ENCODE results near the gene ALKBH3.

DNA sequence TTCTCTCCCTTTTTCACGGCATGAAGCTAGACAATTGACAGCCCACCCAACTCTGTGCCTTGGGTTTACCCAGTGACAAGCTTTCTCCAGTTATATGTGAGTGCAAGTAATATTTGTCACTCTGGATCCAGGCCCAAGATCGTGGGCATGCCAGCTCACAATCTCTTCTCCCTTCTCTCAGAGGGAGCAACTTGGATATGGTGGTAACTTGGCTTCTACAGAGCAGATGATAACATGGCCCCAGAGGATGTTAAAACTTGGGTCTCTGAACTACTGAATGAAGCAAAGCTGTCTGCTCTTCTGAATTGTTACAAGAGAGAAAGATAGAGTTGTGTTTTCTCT, 82.6 kb downstream of the ALKBH3 start:
- no peak for TF ChIP-seq ISL1 (CRISPR knock-in tag; IDR thresholded peaks at IDR 0.05)
- no peak for TF ChIP-seq ZFP3 (CRISPR knock-in tag; IDR thresholded peaks at IDR 0.05)
- TF ChIP-seq CSDC2 (CRISPR knock-in tag; IDR thresholded peaks at IDR 0.05) = no peak
- no peak for TF ChIP-seq RARB (CRISPR knock-in tag; IDR thresholded peaks at IDR 0.05)
- TF ChIP-seq, protein P1, sequence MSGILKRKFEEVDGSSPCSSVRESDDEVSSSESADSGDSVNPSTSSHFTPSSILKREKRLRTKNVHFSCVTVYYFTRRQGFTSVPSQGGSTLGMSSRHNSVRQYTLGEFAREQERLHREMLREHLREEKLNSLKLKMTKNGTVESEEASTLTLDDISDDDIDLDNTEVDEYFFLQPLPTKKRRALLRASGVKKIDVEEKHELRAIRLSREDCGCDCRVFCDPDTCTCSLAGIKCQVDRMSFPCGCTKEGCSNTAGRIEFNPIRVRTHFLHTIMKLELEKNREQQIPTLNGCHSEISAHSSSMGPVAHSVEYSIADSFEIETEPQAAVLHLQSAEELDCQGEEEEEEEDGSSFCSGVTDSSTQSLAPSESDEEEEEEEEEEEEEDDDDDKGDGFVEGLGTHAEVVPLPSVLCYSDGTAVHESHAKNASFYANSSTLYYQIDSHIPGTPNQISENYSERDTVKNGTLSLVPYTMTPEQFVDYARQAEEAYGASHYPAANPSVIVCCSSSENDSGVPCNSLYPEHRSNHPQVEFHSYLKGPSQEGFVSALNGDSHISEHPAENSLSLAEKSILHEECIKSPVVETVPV (CRISPR knock-in tag; IDR thresholded peaks at IDR 0.05) = no peak
- TF ChIP-seq, protein P2, sequence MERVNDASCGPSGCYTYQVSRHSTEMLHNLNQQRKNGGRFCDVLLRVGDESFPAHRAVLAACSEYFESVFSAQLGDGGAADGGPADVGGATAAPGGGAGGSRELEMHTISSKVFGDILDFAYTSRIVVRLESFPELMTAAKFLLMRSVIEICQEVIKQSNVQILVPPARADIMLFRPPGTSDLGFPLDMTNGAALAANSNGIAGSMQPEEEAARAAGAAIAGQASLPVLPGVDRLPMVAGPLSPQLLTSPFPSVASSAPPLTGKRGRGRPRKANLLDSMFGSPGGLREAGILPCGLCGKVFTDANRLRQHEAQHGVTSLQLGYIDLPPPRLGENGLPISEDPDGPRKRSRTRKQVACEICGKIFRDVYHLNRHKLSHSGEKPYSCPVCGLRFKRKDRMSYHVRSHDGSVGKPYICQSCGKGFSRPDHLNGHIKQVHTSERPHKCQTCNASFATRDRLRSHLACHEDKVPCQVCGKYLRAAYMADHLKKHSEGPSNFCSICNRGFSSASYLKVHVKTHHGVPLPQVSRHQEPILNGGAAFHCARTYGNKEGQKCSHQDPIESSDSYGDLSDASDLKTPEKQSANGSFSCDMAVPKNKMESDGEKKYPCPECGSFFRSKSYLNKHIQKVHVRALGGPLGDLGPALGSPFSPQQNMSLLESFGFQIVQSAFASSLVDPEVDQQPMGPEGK (CRISPR knock-in tag; IDR thresholded peaks at IDR 0.05; ENCODE audit: borderline replicate concordance) = no peak
- no peak for TF ChIP-seq TCF4 (CRISPR knock-in tag; IDR thresholded peaks at IDR 0.05; ENCODE audit: borderline replicate concordance)
- TF ChIP-seq OSR1 (CRISPR knock-in tag; IDR thresholded peaks at IDR 0.05) = no peak
- TF ChIP-seq, protein P3, sequence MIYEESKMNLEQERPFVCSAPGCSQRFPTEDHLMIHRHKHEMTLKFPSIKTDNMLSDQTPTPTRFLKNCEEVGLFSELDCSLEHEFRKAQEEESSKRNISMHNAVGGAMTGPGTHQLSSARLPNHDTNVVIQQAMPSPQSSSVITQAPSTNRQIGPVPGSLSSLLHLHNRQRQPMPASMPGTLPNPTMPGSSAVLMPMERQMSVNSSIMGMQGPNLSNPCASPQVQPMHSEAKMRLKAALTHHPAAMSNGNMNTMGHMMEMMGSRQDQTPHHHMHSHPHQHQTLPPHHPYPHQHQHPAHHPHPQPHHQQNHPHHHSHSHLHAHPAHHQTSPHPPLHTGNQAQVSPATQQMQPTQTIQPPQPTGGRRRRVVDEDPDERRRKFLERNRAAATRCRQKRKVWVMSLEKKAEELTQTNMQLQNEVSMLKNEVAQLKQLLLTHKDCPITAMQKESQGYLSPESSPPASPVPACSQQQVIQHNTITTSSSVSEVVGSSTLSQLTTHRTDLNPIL (CRISPR knock-in tag; IDR thresholded peaks at IDR 0.05; ENCODE audit: low read depth) = no peak

All from SK-N-SH treated with all-trans-retinoic acid at 6 μM for 48 hours (cell line).